HEK293 (cell line): Measurements from ENCODE around the gene SPATA33.
A peak's percentile ranks its signal among the peaks of the same experiment; 100 is the strongest.

Experiments
- CTCF ChIA-PET: fragments of 350-600 bp; formaldehyde crosslinking; extraction: SDS; loops from one replicate; lab custom pipeline; 2021; ENCODE audit warnings: antibody characterized with exemption; lab: Yijun Ruan, JAX
- POLR2A ChIA-PET: fragments of 300-600 bp; formaldehyde crosslinking; extraction: SDS; loops from one replicate; lab custom pipeline; 2020; ENCODE audit warnings: antibody characterized with exemption, inconsistent platforms; lab: Yijun Ruan, JAX
- H3K27ac ChIP-seq: fragments of 200-500 bp; sonication (Bioruptor generic); 2 replicates; pipeline ENCODE4 v1.5.1; 2014; ENCODE audit warnings: low read depth, low read length, control low read depth, inconsistent platforms; ENCODE audit errors: extremely low read depth
- H3K36me3 ChIP-seq, 2 experiments: fragments of 200-500 bp in 1 of 2; sonication (Bioruptor generic) in 1 of 2; 1 replicate in 1 of 2; 2 replicates in 1 of 2; pipeline ENCODE4 v1.5.1; 2014 to 2017; ENCODE audit warnings: inconsistent platforms in 2 of 2, low read length in 2 of 2; ENCODE audit not compliant: control insufficient read depth in 2 of 2, insufficient read depth in 1 of 2
- H3K4me1 ChIP-seq: fragments of 200-500 bp; sonication (Bioruptor generic); 2 replicates; pipeline ENCODE4 v1.5.1; 2014; ENCODE audit warnings: mild to moderate bottlenecking, low read length, inconsistent platforms; ENCODE audit not compliant: control insufficient read depth, insufficient read depth
- H3K4me3 ChIP-seq: 2 replicates; pipeline ENCODE4 v1.5.1; 2011; ENCODE audit warnings: low read depth, mild to moderate bottlenecking, control low read depth, low read length, moderate library complexity
- H3K9me3 ChIP-seq: fragments of 200-500 bp; sonication (Bioruptor generic); 2 replicates; pipeline ENCODE4 v1.5.1; 2014; ENCODE audit warnings: low read depth, low read length, inconsistent platforms; ENCODE audit not compliant: control insufficient read depth, insufficient read depth
- GLIS1 ChIP-seq: fragments of 450-650 bp; formaldehyde crosslinking; IDR thresholded peaks from 2 replicates; pipeline ENCODE4 v1.5.1; 2016; ENCODE audit warnings: missing biosample characterization, missing genetic modification characterization
- REPIN1 ChIP-seq: fragments of 450-650 bp; formaldehyde crosslinking; IDR thresholded peaks from 2 replicates; pipeline ENCODE4 v1.5.1; 2017; ENCODE audit warnings: missing biosample characterization, missing genetic modification characterization, low read depth
- TCF7L2 ChIP-seq: IDR thresholded peaks from 2 replicates; pipeline ENCODE4 v1.6.1; 2011; ENCODE audit warnings: low read depth, mild to moderate bottlenecking, inconsistent platforms, low read length, moderate library complexity, borderline replicate concordance
- ZBTB8A ChIP-seq: fragments of 450-650 bp; formaldehyde crosslinking; IDR thresholded peaks from 2 replicates; pipeline ENCODE4 v1.5.1; 2016; ENCODE audit warnings: missing biosample characterization, missing genetic modification characterization
- ZFHX2 ChIP-seq: fragments of 450-650 bp; formaldehyde crosslinking; conservative IDR thresholded peaks from 2 replicates; pipeline ENCODE4 v1.5.1; 2016; ENCODE audit warnings: missing biosample characterization, missing genetic modification characterization
- ZNF2 ChIP-seq: fragments of 450-650 bp; formaldehyde crosslinking; IDR thresholded peaks from 2 replicates; pipeline ENCODE4 v1.5.1; 2016; ENCODE audit warnings: missing biosample characterization, missing genetic modification characterization
- ZNF24 ChIP-seq: fragments of 450-650 bp; formaldehyde crosslinking; IDR thresholded peaks from 2 replicates; pipeline ENCODE4 v1.5.1; 2016; ENCODE audit warnings: missing biosample characterization, missing genetic modification characterization
- ZNF37A ChIP-seq: fragments of 450-650 bp; IDR thresholded peaks from 2 replicates; pipeline ENCODE4 v1.5.1; 2018; ENCODE audit warnings: missing biosample characterization, missing genetic modification characterization
- ZNF404 ChIP-seq: fragments of 450-650 bp; formaldehyde crosslinking; IDR thresholded peaks from 2 replicates; pipeline ENCODE4 v1.5.1; 2017; ENCODE audit warnings: missing biosample characterization, missing genetic modification characterization
- ZNF514 ChIP-seq: fragments of 450-650 bp; formaldehyde crosslinking; IDR thresholded peaks from 2 replicates; pipeline ENCODE4 v1.5.1; 2016; ENCODE audit warnings: missing biosample characterization, missing genetic modification characterization
- ZNF624 ChIP-seq: fragments of 450-650 bp; formaldehyde crosslinking; IDR thresholded peaks from 2 replicates; pipeline ENCODE4 v1.5.1; 2017; ENCODE audit warnings: missing biosample characterization, missing genetic modification characterization
- ZNF830 ChIP-seq: fragments of 450-650 bp; IDR thresholded peaks from 2 replicates; pipeline ENCODE4 v1.5.0; 2018; ENCODE audit warnings: missing biosample characterization, missing genetic modification characterization, low read depth, mild to moderate bottlenecking, moderate library complexity
- ZNF843 ChIP-seq: fragments of 450-650 bp; formaldehyde crosslinking; IDR thresholded peaks from 2 replicates; pipeline ENCODE4 v1.5.1; 2016; ENCODE audit warnings: missing biosample characterization, missing genetic modification characterization
- ZXDB ChIP-seq: fragments of 450-650 bp; formaldehyde crosslinking; IDR thresholded peaks from 2 replicates; pipeline ENCODE4 v1.5.1; 2016; ENCODE audit warnings: missing biosample characterization, missing genetic modification characterization
- TF ChIP-seq, protein P1 (sequence below): fragments of 450-650 bp; formaldehyde crosslinking; IDR thresholded peaks from 2 replicates; pipeline ENCODE4 v1.5.1; 2016; ENCODE audit warnings: missing biosample characterization, missing genetic modification characterization
- TF ChIP-seq, protein P2 (sequence below): fragments of 450-650 bp; formaldehyde crosslinking; IDR thresholded peaks from 2 replicates; pipeline ENCODE4 v1.5.1; 2017; ENCODE audit warnings: missing biosample characterization, missing genetic modification characterization
- TF ChIP-seq, protein P3 (sequence below): fragments of 450-650 bp; formaldehyde crosslinking; IDR thresholded peaks from 2 replicates; pipeline ENCODE4 v1.5.1; 2017; ENCODE audit warnings: missing biosample characterization, missing genetic modification characterization

The SPATA33 gene

DNA sequence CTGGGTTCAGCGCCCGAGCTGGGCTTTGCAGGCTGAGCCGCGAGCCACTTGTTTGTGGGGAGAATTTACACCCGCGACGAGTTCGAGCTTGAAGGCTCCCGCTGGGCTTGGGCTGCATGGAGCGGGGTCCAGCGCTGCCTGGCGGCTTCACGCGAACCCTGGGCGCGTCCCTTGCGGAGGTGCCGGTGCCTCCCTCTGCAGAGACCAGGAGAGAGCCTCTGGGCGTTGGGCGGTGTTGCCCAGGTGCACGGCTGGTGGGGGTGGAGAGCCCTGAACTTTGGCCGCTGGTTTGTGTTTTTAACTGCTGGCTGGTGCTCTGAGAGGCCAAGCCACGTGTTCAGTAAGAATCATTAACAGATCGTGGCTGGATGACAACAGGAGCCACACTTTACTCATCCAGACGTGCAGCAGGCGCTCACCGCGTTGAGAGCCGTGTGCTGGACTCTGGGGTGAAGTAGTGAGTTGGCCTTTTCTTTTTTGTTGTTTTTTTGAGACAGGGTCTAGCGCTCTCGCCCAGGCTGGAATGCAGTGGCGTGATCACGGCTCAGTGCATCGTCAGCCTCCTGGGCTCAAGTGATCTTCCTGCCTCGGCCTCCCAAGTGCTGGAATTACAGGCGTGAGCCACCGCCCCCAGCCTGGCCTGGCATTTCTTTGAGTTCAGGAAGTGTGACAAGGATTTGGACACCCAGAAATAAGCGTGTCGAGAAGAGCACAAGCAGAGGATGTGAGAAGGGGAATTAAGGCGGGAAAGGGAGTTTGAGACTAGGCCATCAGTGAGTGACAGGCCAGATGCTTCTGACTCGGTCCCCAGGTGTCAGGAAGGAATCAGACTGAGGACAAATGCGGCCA, 29.7 kb downstream of the SPATA33 start (continued):
- TF ChIP-seq, protein P1, sequence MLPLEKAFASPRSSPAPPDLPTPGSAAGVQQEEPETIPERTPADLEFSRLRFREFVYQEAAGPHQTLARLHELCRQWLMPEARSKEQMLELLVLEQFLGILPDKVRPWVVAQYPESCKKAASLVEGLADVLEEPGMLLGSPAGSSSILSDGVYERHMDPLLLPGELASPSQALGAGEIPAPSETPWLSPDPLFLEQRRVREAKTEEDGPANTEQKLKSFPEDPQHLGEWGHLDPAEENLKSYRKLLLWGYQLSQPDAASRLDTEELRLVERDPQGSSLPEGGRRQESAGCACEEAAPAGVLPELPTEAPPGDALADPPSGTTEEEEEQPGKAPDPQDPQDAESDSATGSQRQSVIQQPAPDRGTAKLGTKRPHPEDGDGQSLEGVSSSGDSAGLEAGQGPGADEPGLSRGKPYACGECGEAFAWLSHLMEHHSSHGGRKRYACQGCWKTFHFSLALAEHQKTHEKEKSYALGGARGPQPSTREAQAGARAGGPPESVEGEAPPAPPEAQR (tag by site-specific recombination): no peak
- TF ChIP-seq GLIS1 (tag by site-specific recombination) (peak; percentile 5; the same call in 1 of the 2 replicates), ZNF514 (tag by site-specific recombination) (no peak), ZNF624 (tag by site-specific recombination) (no peak), ZNF2 (tag by site-specific recombination) (peak; percentile 14; the same call in 1 of the 2 replicates), ZNF843 (tag by site-specific recombination) (no peak), ZNF830 (tag by site-specific recombination) (no peak), ZNF404 (tag by site-specific recombination) (no peak), TCF7L2 (no peak), ZBTB8A (peak; percentile 83), ZNF37A (no peak)
- TF ChIP-seq, protein P2, sequence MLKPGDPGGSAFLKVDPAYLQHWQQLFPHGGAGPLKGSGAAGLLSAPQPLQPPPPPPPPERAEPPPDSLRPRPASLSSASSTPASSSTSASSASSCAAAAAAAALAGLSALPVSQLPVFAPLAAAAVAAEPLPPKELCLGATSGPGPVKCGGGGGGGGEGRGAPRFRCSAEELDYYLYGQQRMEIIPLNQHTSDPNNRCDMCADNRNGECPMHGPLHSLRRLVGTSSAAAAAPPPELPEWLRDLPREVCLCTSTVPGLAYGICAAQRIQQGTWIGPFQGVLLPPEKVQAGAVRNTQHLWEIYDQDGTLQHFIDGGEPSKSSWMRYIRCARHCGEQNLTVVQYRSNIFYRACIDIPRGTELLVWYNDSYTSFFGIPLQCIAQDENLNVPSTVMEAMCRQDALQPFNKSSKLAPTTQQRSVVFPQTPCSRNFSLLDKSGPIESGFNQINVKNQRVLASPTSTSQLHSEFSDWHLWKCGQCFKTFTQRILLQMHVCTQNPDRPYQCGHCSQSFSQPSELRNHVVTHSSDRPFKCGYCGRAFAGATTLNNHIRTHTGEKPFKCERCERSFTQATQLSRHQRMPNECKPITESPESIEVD (tag by site-specific recombination): no peak
- TF ChIP-seq, protein P3, sequence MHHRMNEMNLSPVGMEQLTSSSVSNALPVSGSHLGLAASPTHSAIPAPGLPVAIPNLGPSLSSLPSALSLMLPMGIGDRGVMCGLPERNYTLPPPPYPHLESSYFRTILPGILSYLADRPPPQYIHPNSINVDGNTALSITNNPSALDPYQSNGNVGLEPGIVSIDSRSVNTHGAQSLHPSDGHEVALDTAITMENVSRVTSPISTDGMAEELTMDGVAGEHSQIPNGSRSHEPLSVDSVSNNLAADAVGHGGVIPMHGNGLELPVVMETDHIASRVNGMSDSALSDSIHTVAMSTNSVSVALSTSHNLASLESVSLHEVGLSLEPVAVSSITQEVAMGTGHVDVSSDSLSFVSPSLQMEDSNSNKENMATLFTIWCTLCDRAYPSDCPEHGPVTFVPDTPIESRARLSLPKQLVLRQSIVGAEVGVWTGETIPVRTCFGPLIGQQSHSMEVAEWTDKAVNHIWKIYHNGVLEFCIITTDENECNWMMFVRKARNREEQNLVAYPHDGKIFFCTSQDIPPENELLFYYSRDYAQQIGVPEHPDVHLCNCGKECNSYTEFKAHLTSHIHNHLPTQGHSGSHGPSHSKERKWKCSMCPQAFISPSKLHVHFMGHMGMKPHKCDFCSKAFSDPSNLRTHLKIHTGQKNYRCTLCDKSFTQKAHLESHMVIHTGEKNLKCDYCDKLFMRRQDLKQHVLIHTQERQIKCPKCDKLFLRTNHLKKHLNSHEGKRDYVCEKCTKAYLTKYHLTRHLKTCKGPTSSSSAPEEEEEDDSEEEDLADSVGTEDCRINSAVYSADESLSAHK (tag by site-specific recombination): no peak

DNA sequence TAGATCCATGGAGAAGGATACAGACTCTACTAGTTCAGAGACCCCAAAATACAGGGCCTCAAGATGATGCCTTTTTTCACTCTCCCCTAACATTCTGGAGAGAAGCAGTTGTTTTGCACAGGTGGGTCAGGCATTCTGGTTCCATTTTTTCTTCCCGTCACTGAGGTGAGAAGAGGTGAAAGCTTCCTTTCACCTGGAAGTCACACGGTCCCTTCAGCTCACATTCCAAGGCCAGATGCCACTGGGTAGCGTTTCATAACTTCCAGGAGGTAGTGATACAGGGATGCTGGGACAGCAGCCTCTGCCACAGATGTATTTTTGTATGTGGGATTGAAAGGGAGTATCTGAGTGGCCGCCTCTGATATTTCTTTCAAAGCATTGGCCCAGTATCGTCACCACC, 30.8 kb downstream of the SPATA33 start:
- TF ChIP-seq ZXDB (tag by site-specific recombination) (no peak), ZNF24 (tag by site-specific recombination) (no peak), ZNF37A (no peak), REPIN1 (tag by site-specific recombination) (no peak)
- H3K4me3 ChIP-seq: no peak overlapping the region
- ChIA-PET CTCF (interaction anchor here (0.7 to 1.2 kb wide), 2 partner anchors 11 to 490 kb away, joined by 3 read pairs; no protein-coding TSS in a partner anchor), POLR2A (interaction anchor here (0.6 kb wide), 1 partner anchor 515 kb away, joined by 6 read pairs; no protein-coding TSS in a partner anchor)
- H3K4me1 ChIP-seq: no peaks in the 10 kb centered on the region
- H3K9me3 ChIP-seq: no peaks in the 10 kb centered on the region
- H3K27ac ChIP-seq: no peak overlapping the region
- H3K36me3 ChIP-seq: peaks cover 0 to 37% of the 10 kb centered on the region in 2 experiments; a peak in 2 of 3 replicates

DNA sequence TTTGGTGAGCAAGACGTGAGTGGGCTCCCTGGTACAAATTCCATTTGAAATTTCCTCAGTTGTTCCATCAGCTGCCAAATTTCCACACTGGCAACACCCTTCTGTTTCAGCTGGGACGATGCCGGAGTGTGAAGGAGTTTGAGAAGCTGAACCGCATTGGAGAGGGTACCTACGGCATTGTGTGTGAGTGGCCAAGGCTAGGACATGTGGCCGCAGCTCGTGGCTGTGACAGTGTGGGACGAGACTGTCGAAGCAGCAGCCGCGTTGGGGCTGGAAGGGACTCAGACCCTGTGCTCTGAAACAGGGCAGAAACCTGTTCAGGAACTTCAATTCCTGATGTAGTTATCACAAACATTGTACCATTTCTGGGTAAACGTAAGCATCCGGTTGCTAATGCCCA, 31.5 kb downstream of the SPATA33 start:
- H3K4me1 ChIP-seq: no peaks in the 10 kb centered on the region
- no peak overlapping the region for H3K27ac ChIP-seq
- no peak for TF ChIP-seq ZFHX2 (tag by site-specific recombination)
- ChIA-PET POLR2A (no interaction called here), CTCF (interaction anchor here (1.2 kb wide), 1 partner anchor 10 kb away, joined by 3 read pairs; no protein-coding TSS in a partner anchor)
- H3K36me3 ChIP-seq: peaks cover 0 to 44% of the 10 kb centered on the region in 2 experiments; a peak in 2 of 3 replicates
- no peaks in the 10 kb centered on the region for H3K9me3 ChIP-seq
- H3K4me3 ChIP-seq: no peak overlapping the region
